Astrocyte (in vitro differentiated cells and primary cell): ENCODE results near the gene CASK.

ENCODE experiments used
- CTCF ChIP-seq: IDR thresholded peaks from 2 replicates; pipeline ENCODE4 v1.5.1; 2011; ENCODE audit warnings: low read depth, mild to moderate bottlenecking, inconsistent platforms, low read length, moderate library complexity; ENCODE audit not compliant: insufficient read depth
- EZH2 ChIP-seq: IDR thresholded peaks from 2 replicates; pipeline ENCODE4 v1.6.1; 2012; ENCODE audit warnings: mild to moderate bottlenecking, low read length, inconsistent platforms; ENCODE audit not compliant: insufficient read depth

- TF ChIP-seq CTCF (no peak), EZH2 (no peak)
Measured at GRCh38 chrX:41728125-41728524, 195.2 kb downstream of the CASK start.
